ENCODE measurements around the gene SERAC1. TPM values are rescaled to one million over a fixed set of nuclear protein-coding genes. Genes with fewer than 3 reads are reported as not detected.
A peak's percentile ranks its signal among the peaks of the same experiment; 100 is the strongest.

Gene SERAC1
- polyA plus RNA-seq, 2 of the 4 experiments (the other 2 are of a cell fraction), result 5.1 to 6.7 TPM

DNA sequence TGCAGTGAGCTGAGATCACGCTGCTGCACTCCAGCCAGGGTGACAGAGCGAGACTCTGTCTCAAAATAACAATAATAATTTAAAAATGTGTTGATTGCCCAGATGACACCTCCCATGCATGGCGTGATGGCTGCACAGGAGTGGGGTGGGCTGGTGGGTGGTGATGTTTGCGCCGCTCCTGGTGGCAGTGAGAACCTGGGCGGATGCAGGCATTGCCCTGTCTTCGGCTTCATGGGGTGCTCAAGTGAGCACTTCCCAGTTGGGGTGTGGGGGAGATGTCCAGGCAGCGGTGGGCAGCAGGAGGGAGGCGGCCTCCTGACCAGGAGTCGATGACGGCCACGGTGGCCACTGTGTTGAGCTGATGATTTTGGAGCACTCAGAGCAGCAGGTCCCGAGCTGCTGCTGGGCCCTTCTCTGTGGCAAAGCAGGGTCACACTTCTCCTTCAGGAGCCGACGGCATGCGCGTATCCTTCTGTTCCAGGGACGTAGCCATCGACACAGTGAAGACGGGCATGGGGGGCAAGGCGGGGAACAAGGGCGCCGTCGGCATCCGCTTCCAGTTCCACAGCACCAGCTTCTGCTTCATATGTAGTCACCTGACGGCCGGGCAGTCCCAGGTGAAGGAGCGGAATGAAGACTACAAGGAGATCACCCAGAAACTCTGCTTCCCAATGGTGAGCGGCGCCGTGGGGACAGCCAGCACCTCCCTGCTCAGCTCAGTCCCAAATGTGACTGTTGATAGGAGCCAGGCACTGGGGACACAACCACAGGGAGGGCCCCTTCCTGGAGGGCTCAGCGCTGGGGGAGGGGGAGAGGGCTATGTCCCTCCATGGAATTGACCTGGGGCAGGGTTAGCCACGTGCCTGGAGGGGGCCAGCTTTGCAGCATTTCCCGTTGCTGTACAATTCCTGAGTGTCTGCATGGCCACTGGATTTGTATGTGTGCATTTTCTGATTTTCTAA lies 96.7 kb downstream of the SERAC1 start:
- Histone ChIP-seq H3K4me2 (0 out of 3 replicates have a peak overlapping the region, but pooled peaks have one; percentile 27), H3K9me3 (no peaks in the 10 kb centered on the region), H3K4me1 (peaks cover 40% of the 10 kb centered on the region), H3K4me3 (no peak overlapping the region), H3K27ac (peak overlapping the region; percentile 67 to 81)
- TF ChIP-seq RNF2 (IDR thresholded peaks at IDR 0.05; ENCODE audit: borderline replicate concordance, low read depth), result no peak
- no peak for TF ChIP-seq HOXB13 (CRISPR knock-in tag; IDR thresholded peaks at IDR 0.05; ENCODE audit: low read depth)
- TF ChIP-seq, protein P1, sequence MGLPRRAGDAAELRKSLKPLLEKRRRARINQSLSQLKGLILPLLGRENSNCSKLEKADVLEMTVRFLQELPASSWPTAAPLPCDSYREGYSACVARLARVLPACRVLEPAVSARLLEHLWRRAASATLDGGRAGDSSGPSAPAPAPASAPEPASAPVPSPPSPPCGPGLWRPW (IDR thresholded peaks at IDR 0.05), result no peak
- TF ChIP-seq, protein P2, sequence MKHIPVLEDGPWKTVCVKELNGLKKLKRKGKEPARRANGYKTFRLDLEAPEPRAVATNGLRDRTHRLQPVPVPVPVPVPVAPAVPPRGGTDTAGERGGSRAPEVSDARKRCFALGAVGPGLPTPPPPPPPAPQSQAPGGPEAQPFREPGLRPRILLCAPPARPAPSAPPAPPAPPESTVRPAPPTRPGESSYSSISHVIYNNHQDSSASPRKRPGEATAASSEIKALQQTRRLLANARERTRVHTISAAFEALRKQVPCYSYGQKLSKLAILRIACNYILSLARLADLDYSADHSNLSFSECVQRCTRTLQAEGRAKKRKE (CRISPR knock-in tag; IDR thresholded peaks at IDR 0.05; ENCODE audit: low read depth), result no peak
- TF ChIP-seq FOXS1 (CRISPR knock-in tag; IDR thresholded peaks at IDR 0.05), result no peak
- TF ChIP-seq, protein P3, sequence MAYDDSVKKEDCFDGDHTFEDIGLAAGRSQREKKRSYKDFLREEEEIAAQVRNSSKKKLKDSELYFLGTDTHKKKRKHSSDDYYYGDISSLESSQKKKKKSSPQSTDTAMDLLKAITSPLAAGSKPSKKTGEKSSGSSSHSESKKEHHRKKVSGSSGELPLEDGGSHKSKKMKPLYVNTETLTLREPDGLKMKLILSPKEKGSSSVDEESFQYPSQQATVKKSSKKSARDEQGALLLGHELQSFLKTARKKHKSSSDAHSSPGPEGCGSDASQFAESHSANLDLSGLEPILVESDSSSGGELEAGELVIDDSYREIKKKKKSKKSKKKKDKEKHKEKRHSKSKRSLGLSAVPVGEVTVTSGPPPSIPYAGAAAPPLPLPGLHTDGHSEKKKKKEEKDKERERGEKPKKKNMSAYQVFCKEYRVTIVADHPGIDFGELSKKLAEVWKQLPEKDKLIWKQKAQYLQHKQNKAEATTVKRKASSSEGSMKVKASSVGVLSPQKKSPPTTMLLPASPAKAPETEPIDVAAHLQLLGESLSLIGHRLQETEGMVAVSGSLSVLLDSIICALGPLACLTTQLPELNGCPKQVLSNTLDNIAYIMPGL (CRISPR knock-in tag; IDR thresholded peaks at IDR 0.05; ENCODE audit: borderline replicate concordance), result no peak
- TF ChIP-seq, protein P4, sequence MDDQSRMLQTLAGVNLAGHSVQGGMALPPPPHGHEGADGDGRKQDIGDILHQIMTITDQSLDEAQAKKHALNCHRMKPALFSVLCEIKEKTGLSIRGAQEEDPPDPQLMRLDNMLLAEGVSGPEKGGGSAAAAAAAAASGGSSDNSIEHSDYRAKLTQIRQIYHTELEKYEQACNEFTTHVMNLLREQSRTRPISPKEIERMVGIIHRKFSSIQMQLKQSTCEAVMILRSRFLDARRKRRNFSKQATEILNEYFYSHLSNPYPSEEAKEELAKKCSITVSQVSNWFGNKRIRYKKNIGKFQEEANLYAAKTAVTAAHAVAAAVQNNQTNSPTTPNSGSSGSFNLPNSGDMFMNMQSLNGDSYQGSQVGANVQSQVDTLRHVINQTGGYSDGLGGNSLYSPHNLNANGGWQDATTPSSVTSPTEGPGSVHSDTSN (IDR thresholded peaks at IDR 0.05), result no peak
- no peak for TF ChIP-seq TFCP2L1 (CRISPR knock-in tag; IDR thresholded peaks at IDR 0.05)
- TF ChIP-seq EP300 (IDR thresholded peaks at IDR 0.05), result no peak
- TF ChIP-seq TP53 (CRISPR knock-in tag; IDR thresholded peaks at IDR 0.05), result no peak
- no peak for TF ChIP-seq CBX2 (IDR thresholded peaks at IDR 0.05; ENCODE audit: borderline replicate concordance, low read depth)
- no peak for TF ChIP-seq GATA3 (IDR thresholded peaks at IDR 0.05; ENCODE audit: borderline replicate concordance)
- no peak for TF ChIP-seq ZNF302 (CRISPR knock-in tag; IDR thresholded peaks at IDR 0.05)
- TF ChIP-seq CHD2 (IDR thresholded peaks at IDR 0.05; ENCODE audit: low read length, partially characterized antibody), result no peak
- no peak for TF ChIP-seq BHLHE40 (IDR thresholded peaks at IDR 0.05; ENCODE audit: low read depth, low read length)
- no peak for TF ChIP-seq FOSL2 (IDR thresholded peaks at IDR 0.05)
- TF ChIP-seq FOSL2 (CRISPR knock-in tag; IDR thresholded peaks at IDR 0.05), result no peak
- TF ChIP-seq, protein P5, sequence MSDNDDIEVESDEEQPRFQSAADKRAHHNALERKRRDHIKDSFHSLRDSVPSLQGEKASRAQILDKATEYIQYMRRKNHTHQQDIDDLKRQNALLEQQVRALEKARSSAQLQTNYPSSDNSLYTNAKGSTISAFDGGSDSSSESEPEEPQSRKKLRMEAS (IDR thresholded peaks at IDR 0.05), result no peak
- TF ChIP-seq HDAC2 (IDR thresholded peaks at IDR 0.05), result no peak
- TF ChIP-seq MYC (IDR thresholded peaks at IDR 0.05; ENCODE audit: borderline replicate concordance, low read length), result no peak
- no peak for DNase-seq (ENCODE audit: low read depth in 1 of 2, low spot score in 1 of 2)
- FAIRE-seq, result no peak
- ChIA-PET CTCF (interaction anchor here (0.8 to 6.0 kb wide), 44 partner anchors 9 to 315 kb away, joined by 3 to 57 read pairs (median 5); partner anchors contain the start of gene SYNJ2), POLR2A (interaction anchor here (0.9 kb wide), 1 partner anchor 45 kb away, joined by 3 read pairs; no protein-coding TSS in a partner anchor)
- 88% methylated on average over 22 of the region's 34 CpGs for WGBS (ENCODE audit: missing lambda C conversion rate)
- ATAC-seq, result peak in 1 of 2 experiments; percentile 50; a peak in 4 of 6 replicates

DNA sequence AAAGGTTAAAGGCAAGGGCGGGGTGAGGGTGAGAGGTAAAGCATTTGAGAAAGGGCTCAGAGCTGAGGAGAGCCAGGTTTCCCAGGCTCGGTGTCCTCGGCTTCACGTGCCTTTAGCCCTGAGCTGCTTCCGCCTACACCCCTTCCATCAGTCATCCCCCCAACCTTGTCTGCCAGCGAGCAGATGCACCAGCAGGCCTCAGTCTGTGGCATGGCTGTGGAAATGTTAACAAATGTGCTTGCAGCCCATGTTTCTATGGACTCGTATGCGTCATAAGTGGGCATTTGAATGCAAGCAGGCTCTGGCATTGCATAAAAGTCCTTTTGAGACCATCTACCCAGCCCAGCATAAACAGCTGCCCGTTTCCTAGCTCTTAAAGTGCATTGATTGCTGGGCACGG lies 97.5 kb downstream of the SERAC1 start:
- ATAC-seq (no peak), FAIRE-seq (no peak), DNase-seq (ENCODE audit: low read depth in 1 of 2, low spot score in 1 of 2) (no peak)
- Histone ChIP-seq H3K4me2 (no peak overlapping the region), H3K4me3 (no peak overlapping the region), H3K27ac (peak overlapping the region; percentile 82 to 85; a peak in 3 of 6 replicates), H3K4me1 (peaks cover 40% of the 10 kb centered on the region), H3K9me3 (no peaks in the 10 kb centered on the region)
- CTCF ChIA-PET, result interaction anchor here (0.6 to 6.0 kb wide), 12 partner anchors 10 to 314 kb away, joined by 3 to 57 read pairs (median 5); partner anchors contain the start of gene SYNJ2
- POLR2A ChIA-PET, result no interaction called here
- 91% methylated on average over 10 of the region's 10 CpGs for WGBS (ENCODE audit: missing lambda C conversion rate)
- no peak for TF ChIP-seq HEYL (CRISPR knock-in tag; IDR thresholded peaks at IDR 0.05)
- no peak for TF ChIP-seq TFCP2L1 (CRISPR knock-in tag; IDR thresholded peaks at IDR 0.05)
- no peak for TF ChIP-seq RARB (CRISPR knock-in tag; IDR thresholded peaks at IDR 0.05)
- TF ChIP-seq GATA3 (IDR thresholded peaks at IDR 0.05; ENCODE audit: borderline replicate concordance), result no peak
- TF ChIP-seq NPAS2 (CRISPR knock-in tag; IDR thresholded peaks at IDR 0.05; ENCODE audit: borderline replicate concordance), result no peak
- no peak for TF ChIP-seq ZSCAN20 (CRISPR knock-in tag; IDR thresholded peaks at IDR 0.05)
- TF ChIP-seq HOXB13 (CRISPR knock-in tag; IDR thresholded peaks at IDR 0.05; ENCODE audit: low read depth), result no peak
- TF ChIP-seq, protein P4 (IDR thresholded peaks at IDR 0.05), result no peak
- TF ChIP-seq BHLHE40 (IDR thresholded peaks at IDR 0.05; ENCODE audit: low read depth, low read length), result no peak
- TF ChIP-seq RFX5 (IDR thresholded peaks at IDR 0.05), result no peak
- TF ChIP-seq NR3C1 (IDR thresholded peaks at IDR 0.05), result no peak
- no peak for TF ChIP-seq HDAC2 (IDR thresholded peaks at IDR 0.05)
- TF ChIP-seq MYC (IDR thresholded peaks at IDR 0.05; ENCODE audit: borderline replicate concordance, low read length), result no peak
- TF ChIP-seq SREBF2 (IDR thresholded peaks at IDR 0.05), result no peak
- no peak for TF ChIP-seq HOXB5 (CRISPR knock-in tag; IDR thresholded peaks at IDR 0.05)

Measured in A549 (cell line).